SU-DHL-6 (cell line): Measurements from ENCODE around the gene SUPT4H1.

ENCODE experiments used
- EZH2phosphoT487 ChIP-seq: fragments of 200-600 bp; sonication (generic), shearing (Covaris generic); conservative IDR thresholded peaks from 2 replicates; pipeline ENCODE4 v1.6.1; 2018; ENCODE audit warnings: mild to moderate bottlenecking, antibody characterized with exemption, low read length, moderate library complexity, mixed read lengths
- TF ChIP-seq, protein P1 (sequence below): fragments of 200-600 bp; sonication (generic); IDR thresholded peaks from one replicate; pipeline ENCODE4 v1.5.1; 2017; ENCODE audit warnings: antibody characterized with exemption, mild to moderate bottlenecking, low read length, moderate library complexity; ENCODE audit not compliant: insufficient read depth, poor library complexity, severe bottlenecking

DNA sequence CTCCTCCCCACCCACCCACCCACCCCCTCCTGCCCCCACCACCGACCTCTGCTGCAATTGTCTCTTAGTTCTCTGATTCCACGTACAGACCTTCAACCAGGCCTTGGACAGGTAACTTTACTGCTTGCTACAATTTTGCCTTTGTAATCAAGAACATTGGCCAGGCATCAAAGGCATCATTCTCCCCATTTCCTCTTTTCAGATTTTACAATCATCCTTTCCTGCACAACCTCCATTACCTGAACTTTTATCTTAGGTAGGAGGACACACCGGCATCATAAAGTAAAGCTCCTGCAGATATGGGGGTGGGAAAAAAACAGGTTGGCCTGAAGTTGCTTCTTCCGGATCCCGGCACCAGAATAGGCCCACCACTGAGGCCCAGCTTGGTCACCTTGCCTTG is 25.7 kb upstream of the SUPT4H1 start:
- TF ChIP-seq, protein P1, sequence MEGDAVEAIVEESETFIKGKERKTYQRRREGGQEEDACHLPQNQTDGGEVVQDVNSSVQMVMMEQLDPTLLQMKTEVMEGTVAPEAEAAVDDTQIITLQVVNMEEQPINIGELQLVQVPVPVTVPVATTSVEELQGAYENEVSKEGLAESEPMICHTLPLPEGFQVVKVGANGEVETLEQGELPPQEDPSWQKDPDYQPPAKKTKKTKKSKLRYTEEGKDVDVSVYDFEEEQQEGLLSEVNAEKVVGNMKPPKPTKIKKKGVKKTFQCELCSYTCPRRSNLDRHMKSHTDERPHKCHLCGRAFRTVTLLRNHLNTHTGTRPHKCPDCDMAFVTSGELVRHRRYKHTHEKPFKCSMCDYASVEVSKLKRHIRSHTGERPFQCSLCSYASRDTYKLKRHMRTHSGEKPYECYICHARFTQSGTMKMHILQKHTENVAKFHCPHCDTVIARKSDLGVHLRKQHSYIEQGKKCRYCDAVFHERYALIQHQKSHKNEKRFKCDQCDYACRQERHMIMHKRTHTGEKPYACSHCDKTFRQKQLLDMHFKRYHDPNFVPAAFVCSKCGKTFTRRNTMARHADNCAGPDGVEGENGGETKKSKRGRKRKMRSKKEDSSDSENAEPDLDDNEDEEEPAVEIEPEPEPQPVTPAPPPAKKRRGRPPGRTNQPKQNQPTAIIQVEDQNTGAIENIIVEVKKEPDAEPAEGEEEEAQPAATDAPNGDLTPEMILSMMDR: no peak
- TF ChIP-seq EZH2phosphoT487: no peak
